ENCODE data around the gene RGPD5.
"Not testable (repeated sequence)": the region's sequence is repeated elsewhere in the genome, so short reads cannot be mapped to it uniquely, and the experiment has no call there.

Gene RGPD5

DNA sequence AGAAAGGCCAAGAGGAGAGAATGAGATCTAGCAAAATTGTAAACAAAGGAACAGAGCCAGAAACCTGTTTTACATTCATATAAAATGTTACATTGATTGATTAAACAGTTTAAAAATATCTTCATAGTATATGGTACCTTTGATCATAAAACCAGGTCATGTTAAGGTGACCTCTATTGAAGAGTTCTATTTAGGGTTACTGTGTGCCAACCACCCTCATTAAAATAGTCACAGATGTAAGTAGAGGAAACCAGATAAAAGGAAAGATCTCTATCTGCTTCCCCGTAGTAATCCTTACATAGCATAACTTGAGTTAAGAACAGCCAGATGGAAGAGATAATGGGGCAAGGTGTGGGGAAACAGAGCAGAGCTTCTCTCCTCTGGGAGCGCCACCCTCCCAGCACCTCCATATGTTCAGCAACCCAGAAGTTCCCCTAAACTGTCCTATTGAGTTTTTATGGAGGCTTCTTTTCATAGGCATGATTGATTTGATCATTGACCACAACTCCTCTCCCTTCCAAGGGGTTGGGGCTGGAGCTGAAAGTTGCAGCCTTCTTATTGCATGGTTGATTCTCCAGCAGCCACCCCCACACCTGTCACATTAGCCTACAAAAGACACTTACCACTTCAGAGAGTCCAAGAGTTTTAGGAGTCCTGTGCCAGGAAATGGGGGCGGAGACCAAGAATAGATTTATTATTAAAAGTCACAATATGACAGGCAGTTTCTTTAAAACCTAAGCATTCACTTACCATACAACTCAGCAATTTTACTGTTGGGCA is 101.2 kb downstream of the RGPD5 start:
- H3K4me3 ChIP-seq (ENCODE audit: low read depth, low read length, poor library complexity, severe bottlenecking); H3K9me3 ChIP-seq (ENCODE audit: low read length); H4K20me1 ChIP-seq (ENCODE audit: insufficient read depth, low read length); H3K4me2 ChIP-seq (ENCODE audit: low read length); H3K36me3 ChIP-seq (ENCODE audit: insufficient read depth, low read length); H3K27ac ChIP-seq (ENCODE audit: low read depth, low read length, poor library complexity, severe bottlenecking); H2AFZ ChIP-seq (ENCODE audit: low read length); H3K4me1 ChIP-seq (ENCODE audit: insufficient read depth, low read length, severe bottlenecking); H3K9ac ChIP-seq (ENCODE audit: low read length); H3K79me2 ChIP-seq (ENCODE audit: insufficient read depth, low read length); H3K27me3 ChIP-seq (ENCODE audit: insufficient read depth, low read length); H3K9me2 ChIP-seq (ENCODE audit: low read depth, low read length); H3F3A ChIP-seq (ENCODE audit: insufficient read depth, low read length): not testable (repeated sequence)

DNA sequence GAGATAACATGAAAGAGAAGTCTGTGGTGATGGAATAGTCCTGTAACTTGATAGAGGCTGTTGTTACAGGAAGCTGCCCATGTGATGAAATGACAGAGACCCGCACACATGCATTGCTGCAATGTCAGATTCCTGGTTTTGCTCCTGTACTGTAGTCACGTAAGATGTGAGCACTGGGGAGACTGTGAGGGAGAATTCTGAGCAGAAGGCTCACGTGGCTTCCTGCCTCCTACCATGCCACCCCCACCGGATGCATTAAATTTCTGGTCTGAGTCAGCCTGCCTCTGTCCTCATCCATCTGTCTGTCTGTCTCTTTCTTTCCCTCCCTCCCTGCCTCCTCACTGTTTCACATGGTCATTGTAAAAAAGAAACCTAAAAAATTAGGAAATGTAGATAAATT is 102.1 kb downstream of the RGPD5 start:
- H3K27me3 ChIP-seq (ENCODE audit: insufficient read depth, low read length); H3K9ac ChIP-seq (ENCODE audit: low read length); H3K9me2 ChIP-seq (ENCODE audit: low read depth, low read length); H2AFZ ChIP-seq (ENCODE audit: low read length); H3K79me2 ChIP-seq (ENCODE audit: insufficient read depth, low read length); H3K4me2 ChIP-seq (ENCODE audit: low read length); H4K20me1 ChIP-seq (ENCODE audit: insufficient read depth, low read length); H3K27ac ChIP-seq (ENCODE audit: low read depth, low read length, poor library complexity, severe bottlenecking); H3K4me1 ChIP-seq (ENCODE audit: insufficient read depth, low read length, severe bottlenecking); H3K9me3 ChIP-seq (ENCODE audit: low read length); H3K36me3 ChIP-seq (ENCODE audit: insufficient read depth, low read length); H3K4me3 ChIP-seq (ENCODE audit: low read depth, low read length, poor library complexity, severe bottlenecking); H3F3A ChIP-seq (ENCODE audit: insufficient read depth, low read length): not testable (repeated sequence)

DNA sequence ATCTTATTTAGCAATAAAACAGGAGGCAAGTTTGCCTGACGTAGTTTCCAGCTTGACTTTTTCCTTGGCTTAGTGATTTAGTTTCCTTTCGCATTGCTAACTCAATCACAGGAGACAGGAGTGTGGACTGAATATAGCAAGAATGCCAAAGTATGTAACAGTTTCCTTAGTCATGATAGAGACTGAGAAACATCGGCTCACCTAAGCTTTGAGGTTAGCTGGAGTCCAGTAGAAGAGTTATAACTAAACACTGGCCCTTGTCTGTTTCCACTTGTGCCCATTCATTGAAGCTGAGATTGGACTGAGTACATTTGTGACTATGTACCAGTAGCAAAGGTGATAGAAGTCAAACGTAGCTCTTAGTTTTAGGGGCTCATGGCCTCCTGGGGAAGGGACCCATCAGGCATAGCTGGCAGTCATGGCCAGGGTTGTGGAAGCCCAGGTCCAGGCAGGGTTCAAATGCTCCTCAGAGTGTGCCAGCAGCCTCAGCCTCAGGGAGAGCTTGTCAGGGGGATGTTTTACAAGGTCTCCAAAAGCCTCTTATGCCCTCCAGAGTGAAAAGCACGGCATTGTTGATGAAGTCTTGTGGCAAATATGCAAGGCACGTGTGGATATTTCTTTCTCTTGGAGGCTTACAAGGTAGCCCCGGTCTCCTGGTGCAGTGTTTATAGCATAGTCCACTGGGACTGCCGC is 103.8 kb downstream of the RGPD5 start:
- H3K27me3 ChIP-seq (ENCODE audit: insufficient read depth, low read length); H3K36me3 ChIP-seq (ENCODE audit: insufficient read depth, low read length); H3K4me1 ChIP-seq (ENCODE audit: insufficient read depth, low read length, severe bottlenecking); H3K4me2 ChIP-seq (ENCODE audit: low read length); H3K27ac ChIP-seq (ENCODE audit: low read depth, low read length, poor library complexity, severe bottlenecking); H3F3A ChIP-seq (ENCODE audit: insufficient read depth, low read length); H3K9ac ChIP-seq (ENCODE audit: low read length); H3K79me2 ChIP-seq (ENCODE audit: insufficient read depth, low read length); H2AFZ ChIP-seq (ENCODE audit: low read length); H3K4me3 ChIP-seq (ENCODE audit: low read depth, low read length, poor library complexity, severe bottlenecking); H3K9me2 ChIP-seq (ENCODE audit: low read depth, low read length); H3K9me3 ChIP-seq (ENCODE audit: low read length); H4K20me1 ChIP-seq (ENCODE audit: insufficient read depth, low read length): not testable (repeated sequence)

DNA sequence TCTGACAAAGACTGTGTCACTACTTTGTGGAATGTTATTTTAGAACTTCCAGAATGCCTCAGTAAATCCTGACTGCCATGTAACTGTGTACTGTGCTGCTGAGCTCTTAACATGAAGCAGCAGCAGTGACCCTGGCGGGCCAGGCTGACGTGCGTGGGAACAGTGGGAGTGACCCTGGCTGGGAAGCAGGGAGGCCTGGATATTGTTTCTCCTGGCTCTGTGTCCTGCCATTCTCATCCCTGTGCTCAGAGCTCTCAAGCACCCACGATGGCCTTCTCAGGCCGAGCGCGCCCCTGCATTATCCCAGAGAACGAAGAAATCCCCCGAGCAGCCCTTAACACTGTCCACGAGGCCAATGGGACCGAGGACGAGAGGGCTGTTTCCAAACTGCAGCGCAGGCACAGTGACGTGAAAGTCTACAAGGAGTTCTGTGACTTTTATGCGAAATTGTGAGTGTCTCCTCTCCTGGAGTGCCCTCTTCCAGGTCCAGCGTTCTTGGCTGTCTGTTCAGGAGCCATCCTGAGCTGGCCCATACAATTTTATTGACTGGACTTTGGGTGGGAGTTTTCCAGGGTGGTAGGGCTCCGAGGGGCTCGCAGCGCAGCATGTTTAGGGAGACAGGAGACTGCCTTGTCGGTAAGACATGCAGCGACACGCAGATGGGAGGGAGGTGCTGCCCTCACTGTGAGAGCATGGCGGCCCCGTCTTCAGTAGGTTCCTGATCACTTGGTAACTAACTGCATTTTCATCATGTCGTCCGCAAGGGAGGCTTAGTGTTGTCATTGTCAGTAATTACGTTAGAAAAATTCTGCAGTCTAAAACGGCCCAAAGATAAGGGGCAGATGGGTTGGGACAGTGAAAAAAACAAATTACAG is 104.6 kb downstream of the RGPD5 start, which contains the start of gene LIMS3:
TSS of gene LIMS3 (plus strand) at position 227 of the 875 bp plus-strand sequence. CDS start at position 268, 41 bp downstream.
- H4K20me1 ChIP-seq (ENCODE audit: insufficient read depth, low read length); H3K36me3 ChIP-seq (ENCODE audit: insufficient read depth, low read length); H3K27me3 ChIP-seq (ENCODE audit: insufficient read depth, low read length); H3K9ac ChIP-seq (ENCODE audit: low read length); H3K27ac ChIP-seq (ENCODE audit: low read depth, low read length, poor library complexity, severe bottlenecking); H3K9me3 ChIP-seq (ENCODE audit: low read length); H2AFZ ChIP-seq (ENCODE audit: low read length); H3F3A ChIP-seq (ENCODE audit: insufficient read depth, low read length); H3K4me3 ChIP-seq (ENCODE audit: low read depth, low read length, poor library complexity, severe bottlenecking); H3K79me2 ChIP-seq (ENCODE audit: insufficient read depth, low read length); H3K4me2 ChIP-seq (ENCODE audit: low read length); H3K4me1 ChIP-seq (ENCODE audit: insufficient read depth, low read length, severe bottlenecking); H3K9me2 ChIP-seq (ENCODE audit: low read depth, low read length): not testable (repeated sequence)

DNA sequence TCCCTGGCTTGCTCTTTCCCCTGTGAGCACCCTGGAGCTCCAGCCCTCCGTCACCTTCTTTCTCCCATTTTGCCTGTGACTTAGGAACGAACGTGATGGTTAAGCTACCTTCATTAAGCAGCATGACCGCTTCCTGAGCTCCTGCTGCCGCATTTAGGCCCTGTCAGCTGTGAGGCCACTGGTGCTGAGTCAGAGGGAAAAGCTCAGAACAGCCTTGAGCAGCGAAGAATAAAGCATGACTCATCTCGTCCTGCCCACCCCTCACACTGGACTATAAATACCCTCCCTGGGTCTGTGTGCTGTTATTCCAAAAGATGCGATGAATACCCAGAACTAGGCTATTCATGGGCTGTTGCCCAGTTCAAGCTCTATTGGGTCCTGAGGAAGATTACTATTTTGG is 111.7 kb downstream of the RGPD5 start:
- H4K20me1 ChIP-seq (ENCODE audit: insufficient read depth, low read length); H3F3A ChIP-seq (ENCODE audit: insufficient read depth, low read length); H3K9me3 ChIP-seq (ENCODE audit: low read length); H3K4me2 ChIP-seq (ENCODE audit: low read length); H3K9ac ChIP-seq (ENCODE audit: low read length); H3K27me3 ChIP-seq (ENCODE audit: insufficient read depth, low read length); H3K79me2 ChIP-seq (ENCODE audit: insufficient read depth, low read length); H2AFZ ChIP-seq (ENCODE audit: low read length); H3K4me3 ChIP-seq (ENCODE audit: low read depth, low read length, poor library complexity, severe bottlenecking); H3K36me3 ChIP-seq (ENCODE audit: insufficient read depth, low read length); H3K4me1 ChIP-seq (ENCODE audit: insufficient read depth, low read length, severe bottlenecking); H3K27ac ChIP-seq (ENCODE audit: low read depth, low read length, poor library complexity, severe bottlenecking); H3K9me2 ChIP-seq (ENCODE audit: low read depth, low read length): not testable (repeated sequence)
